Hepatocyte (in vitro differentiated cells): ENCODE data around the gene COL13A1. TPM values are rescaled to one million over a fixed set of nuclear protein-coding genes. Genes with fewer than 3 reads are reported as not detected.

Source experiments
- DNase-seq: peaks from one replicate; pipeline ENCODE4 v3.0.0-alpha.2; 2016; ENCODE audit warnings: low spot score
- H2AFZ ChIP-seq: fragments of 200-600 bp; sonication (generic); 2 replicates; pipeline ENCODE4 v1.6.0; 2016; ENCODE audit warnings: antibody characterized with exemption, mild to moderate bottlenecking
- H3K27ac ChIP-seq: fragments of 200-600 bp; sonication (generic); 2 replicates; pipeline ENCODE4 v1.5.1; 2016; ENCODE audit warnings: mild to moderate bottlenecking
- H3K27me3 ChIP-seq: fragments of 200-600 bp; sonication (generic); 2 replicates; pipeline ENCODE4 v1.6.1; 2016
- H3K36me3 ChIP-seq: fragments of 200-600 bp; sonication (generic); replicated peaks from 2 replicates; pipeline ENCODE4 v1.5.1; 2016; ENCODE audit warnings: low read depth; ENCODE audit not compliant: insufficient read depth
- H3K4me1 ChIP-seq: fragments of 200-600 bp; sonication (generic); 2 replicates; pipeline ENCODE4 v1.5.1; 2016; ENCODE audit warnings: mild to moderate bottlenecking, moderate library complexity; ENCODE audit not compliant: insufficient read depth
- H3K4me2 ChIP-seq: fragments of 200-600 bp; sonication (generic); 2 replicates; pipeline ENCODE4 v1.6.0; 2016
- H3K4me3 ChIP-seq: fragments of 200-600 bp; sonication (generic); 2 replicates; pipeline ENCODE4 v1.5.1; 2016; ENCODE audit warnings: mild to moderate bottlenecking
- H3K79me2 ChIP-seq: fragments of 200-600 bp; sonication (generic); 2 replicates; pipeline ENCODE4 v1.6.0; 2017; ENCODE audit warnings: mild to moderate bottlenecking
- H3K9me2 ChIP-seq: fragments of 200-600 bp; sonication (generic); replicated peaks from 2 replicates; pipeline ENCODE4 v1.6.0; 2017; ENCODE audit warnings: mild to moderate bottlenecking; ENCODE audit not compliant: insufficient read depth
- H3K9me3 ChIP-seq: fragments of 200-600 bp; sonication (generic); 2 replicates; pipeline ENCODE4 v1.5.1; 2016; ENCODE audit warnings: low read depth, mild to moderate bottlenecking
- H4K20me1 ChIP-seq: fragments of 200-600 bp; sonication (generic); 2 replicates; pipeline ENCODE4 v1.6.0; 2016; ENCODE audit warnings: mild to moderate bottlenecking; ENCODE audit not compliant: insufficient read depth, poor library complexity, severe bottlenecking
- EZH2 ChIP-seq: fragments of 200-600 bp; sonication (generic); IDR thresholded peaks from 2 replicates; pipeline ENCODE4 v1.6.1; 2016; ENCODE audit warnings: antibody characterized with exemption, mild to moderate bottlenecking, borderline replicate concordance
- EZH2phosphoT487 ChIP-seq: fragments of 200-600 bp; sonication (generic); IDR thresholded peaks from one replicate; pipeline ENCODE4 v1.6.1; 2018; ENCODE audit warnings: antibody characterized with exemption, mild to moderate bottlenecking, low read depth, moderate library complexity; ENCODE audit not compliant: unreplicated experiment, severe bottlenecking
- WGBS: methylation state at CpG from one replicate; pipeline ENCODE4 v1.1.6; 2016; ENCODE audit warnings: low lambda C conversion rate; ENCODE audit errors: missing lambda C conversion rate; 5-methylcytosine and 5-hydroxymethylcytosine counted together
- polyA plus RNA-seq: library from polyadenylated mRNA; unstranded; fragments of >200 nt; fragmentation: Nextera tagmentation; extraction: Ambion mirVana; gene quantifications from 2 replicates; pipeline ENCODE4 v1.2.1, GENCODE V29; 2016
- total RNA-seq: library from RNA; depleted of rRNA; stranded (reverse); fragments of >200 nt; gene quantifications from 2 replicates; pipeline ENCODE4 v1.2.3, GENCODE V29; 2014
- TF ChIP-seq, protein P1 (sequence below): fragments of 200-600 bp; sonication (generic); IDR thresholded peaks from 2 replicates; pipeline ENCODE4 v1.5.1; 2016; ENCODE audit warnings: antibody characterized with exemption, mild to moderate bottlenecking; ENCODE audit not compliant: poor library complexity

Gene COL13A1
- total and polyA plus RNA-seq, 2 experiments from 2014 or later, result 4.5 to 8.5 TPM

DNA sequence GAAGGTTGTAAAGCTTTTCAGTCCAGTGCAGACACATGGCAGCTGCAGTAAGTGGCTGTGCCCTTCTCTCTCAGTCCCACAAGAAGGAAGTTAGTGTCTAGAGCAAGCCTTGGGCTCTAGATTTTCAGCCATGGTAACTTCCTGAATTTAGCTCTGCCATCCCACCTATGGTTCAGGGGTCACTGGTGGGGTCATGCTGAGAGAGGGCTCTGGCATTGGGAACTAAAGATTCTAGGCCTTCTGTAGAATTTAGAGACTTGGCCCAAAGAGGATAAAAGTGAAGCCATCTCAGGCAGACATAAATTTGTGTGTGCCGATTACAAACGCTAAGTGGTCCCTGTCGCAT is 113.5 kb downstream of the COL13A1 start:
- Histone ChIP-seq H3K9me3 (no peaks in the 10 kb centered on the region), H3K79me2 (no peaks in the 10 kb centered on the region), H3K27me3 (peaks cover 7% of the 10 kb centered on the region), H3K4me2 (no peak overlapping the region), H3K4me1 (peaks cover 30% of the 10 kb centered on the region), H2AFZ (no peak overlapping the region), H3K9me2 (no peaks in the 10 kb centered on the region), H3K27ac (no peak overlapping the region), H4K20me1 (no peaks in the 10 kb centered on the region), H3K4me3 (no peak overlapping the region), H3K36me3 (no peaks in the 10 kb centered on the region)
- TF ChIP-seq, protein P1, sequence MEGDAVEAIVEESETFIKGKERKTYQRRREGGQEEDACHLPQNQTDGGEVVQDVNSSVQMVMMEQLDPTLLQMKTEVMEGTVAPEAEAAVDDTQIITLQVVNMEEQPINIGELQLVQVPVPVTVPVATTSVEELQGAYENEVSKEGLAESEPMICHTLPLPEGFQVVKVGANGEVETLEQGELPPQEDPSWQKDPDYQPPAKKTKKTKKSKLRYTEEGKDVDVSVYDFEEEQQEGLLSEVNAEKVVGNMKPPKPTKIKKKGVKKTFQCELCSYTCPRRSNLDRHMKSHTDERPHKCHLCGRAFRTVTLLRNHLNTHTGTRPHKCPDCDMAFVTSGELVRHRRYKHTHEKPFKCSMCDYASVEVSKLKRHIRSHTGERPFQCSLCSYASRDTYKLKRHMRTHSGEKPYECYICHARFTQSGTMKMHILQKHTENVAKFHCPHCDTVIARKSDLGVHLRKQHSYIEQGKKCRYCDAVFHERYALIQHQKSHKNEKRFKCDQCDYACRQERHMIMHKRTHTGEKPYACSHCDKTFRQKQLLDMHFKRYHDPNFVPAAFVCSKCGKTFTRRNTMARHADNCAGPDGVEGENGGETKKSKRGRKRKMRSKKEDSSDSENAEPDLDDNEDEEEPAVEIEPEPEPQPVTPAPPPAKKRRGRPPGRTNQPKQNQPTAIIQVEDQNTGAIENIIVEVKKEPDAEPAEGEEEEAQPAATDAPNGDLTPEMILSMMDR, result no peak
- no peak for TF ChIP-seq EZH2
- no peak for TF ChIP-seq EZH2phosphoT487
- WGBS, result 86% methylated on average over 3 of the region's 3 CpGs
- DNase-seq, result no peak

DNA sequence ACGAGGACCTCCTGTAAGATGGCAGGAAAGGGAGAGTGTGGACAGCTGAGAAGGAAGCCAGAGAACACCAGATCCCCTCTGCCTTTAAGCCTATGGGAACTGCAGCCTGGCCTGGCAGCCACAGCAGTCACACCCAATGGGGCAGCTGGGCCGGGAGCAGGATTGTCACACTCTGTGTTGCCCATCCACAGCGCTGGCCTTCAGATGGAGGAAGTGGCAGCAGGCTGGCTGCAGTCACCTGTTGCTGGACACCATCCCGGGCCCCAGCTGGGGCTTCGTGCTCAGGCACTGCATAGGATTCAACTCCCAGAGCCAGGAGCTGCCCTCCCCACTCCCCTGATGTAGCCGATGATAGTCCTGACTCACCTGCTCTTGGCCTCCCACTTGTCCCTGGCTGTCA is 114.4 kb downstream of the COL13A1 start:
- H3K36me3 ChIP-seq, result no peaks in the 10 kb centered on the region
- no peak for TF ChIP-seq EZH2
- TF ChIP-seq, protein P1, result no peak
- no peak for TF ChIP-seq EZH2phosphoT487
- H3K9me2 ChIP-seq, result no peaks in the 10 kb centered on the region
- H4K20me1 ChIP-seq, result no peaks in the 10 kb centered on the region
- H3K9me3 ChIP-seq, result no peaks in the 10 kb centered on the region
- WGBS, result 82% methylated on average over 6 of the region's 6 CpGs
- peaks cover 7% of the 10 kb centered on the region for H3K27me3 ChIP-seq
- H3K4me2 ChIP-seq, result no peak overlapping the region
- H3K4me3 ChIP-seq, result no peak overlapping the region
- H3K4me1 ChIP-seq, result peaks cover 28% of the 10 kb centered on the region
- no peak for DNase-seq
- no peak overlapping the region for H2AFZ ChIP-seq
- H3K27ac ChIP-seq, result no peak overlapping the region
- no peaks in the 10 kb centered on the region for H3K79me2 ChIP-seq

DNA sequence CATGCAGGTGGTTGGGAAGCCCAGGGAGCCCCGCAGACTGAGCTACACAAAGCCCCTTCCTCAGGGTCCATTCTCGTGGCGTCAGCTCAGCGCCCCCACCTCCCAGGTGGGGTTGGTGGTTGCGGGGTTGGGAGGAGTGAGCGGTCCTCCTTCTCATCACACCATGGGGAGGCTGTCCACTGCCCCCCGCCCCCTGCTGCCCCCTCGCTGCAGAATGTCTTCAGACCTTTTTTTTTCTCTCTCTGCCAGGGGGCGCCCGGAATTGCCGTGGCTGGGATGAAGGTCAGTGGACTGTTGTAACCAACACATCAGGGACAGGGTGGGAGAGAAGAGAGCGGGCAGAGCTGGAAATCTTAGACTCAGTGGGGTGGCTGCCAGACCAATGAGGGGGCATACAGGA is 116.3 kb downstream of the COL13A1 start:
- TF ChIP-seq, protein P1, result no peak
- no peak for TF ChIP-seq EZH2phosphoT487
- TF ChIP-seq EZH2, result no peak
- peaks cover 7% of the 10 kb centered on the region for H3K27me3 ChIP-seq
- H3K27ac ChIP-seq, result no peak overlapping the region
- H3K9me3 ChIP-seq, result no peaks in the 10 kb centered on the region
- no peaks in the 10 kb centered on the region for H3K9me2 ChIP-seq
- no peaks in the 10 kb centered on the region for H4K20me1 ChIP-seq
- no peaks in the 10 kb centered on the region for H3K36me3 ChIP-seq
- DNase-seq, result no peak
- WGBS, result 70% methylated on average over 10 of the region's 12 CpGs
- no peak overlapping the region for H3K4me3 ChIP-seq
- H3K79me2 ChIP-seq, result no peaks in the 10 kb centered on the region
- H3K4me2 ChIP-seq, result no peak overlapping the region
- peaks cover 9% of the 10 kb centered on the region for H3K4me1 ChIP-seq
- H2AFZ ChIP-seq, result no peak overlapping the region

DNA sequence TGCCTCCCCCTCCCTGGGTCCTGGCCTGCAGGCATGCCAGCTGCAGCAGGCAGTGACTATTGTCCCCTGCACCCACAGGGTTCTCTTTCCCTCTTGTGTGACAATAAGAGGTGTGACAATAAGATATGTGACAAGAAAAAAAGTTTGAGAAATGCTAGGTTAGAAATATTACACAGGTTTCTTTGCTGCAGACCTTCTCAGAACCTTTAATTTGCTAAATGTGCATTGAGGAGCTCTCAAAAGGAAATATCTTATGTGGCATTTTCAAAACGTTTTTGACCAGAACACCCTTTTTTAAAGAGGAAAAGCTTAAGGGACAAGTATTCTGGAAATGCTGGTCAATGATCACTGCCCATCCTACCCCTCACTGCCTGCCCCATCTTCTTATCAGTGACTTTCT is 117.5 kb downstream of the COL13A1 start:
- 14% methylated on average over 1 of the region's 1 CpG for WGBS
- no peak overlapping the region for H3K4me2 ChIP-seq
- TF ChIP-seq, protein P1, result no peak
- no peak for TF ChIP-seq EZH2
- TF ChIP-seq EZH2phosphoT487, result no peak
- H4K20me1 ChIP-seq, result no peaks in the 10 kb centered on the region
- H2AFZ ChIP-seq, result no peak overlapping the region
- peaks cover 3% of the 10 kb centered on the region for H3K4me1 ChIP-seq
- no peak overlapping the region for H3K4me3 ChIP-seq
- peaks cover 7% of the 10 kb centered on the region for H3K27me3 ChIP-seq
- no peaks in the 10 kb centered on the region for H3K9me2 ChIP-seq
- no peak for DNase-seq
- no peaks in the 10 kb centered on the region for H3K79me2 ChIP-seq
- H3K36me3 ChIP-seq, result no peaks in the 10 kb centered on the region
- no peaks in the 10 kb centered on the region for H3K9me3 ChIP-seq
- no peak overlapping the region for H3K27ac ChIP-seq
